ENCODE results near the gene NSF. TPM values are rescaled to one million over a fixed set of nuclear protein-coding genes. Genes with fewer than 3 reads are reported as not detected.

NSF gene
- polyA plus RNA-seq, 1 experiment: 86.2 TPM

GRCh38 chr17:46780003-46780373 is 189.5 kb downstream of the NSF start:
- TF ChIP-seq CTCF (IDR thresholded peaks at IDR 0.05; ENCODE audit: low read depth, low read length): no peak
- ChIA-PET POLR2A (no interaction called here), CTCF (no interaction called here)
- Histone ChIP-seq H3K27me3 (ENCODE audit: control insufficient read depth, insufficient read depth, low read length) (peaks cover 13% of the 10 kb centered on the region), H3K9me3 (ENCODE audit: control insufficient read depth, insufficient read depth, low read length) (no peaks in the 10 kb centered on the region), H3K4me3 (ENCODE audit: low read depth, low read length) (no peak overlapping the region), H3K27ac (ENCODE audit: low read depth, low read length) (no peak overlapping the region)
- no peak for DNase-seq (ENCODE audit: low read depth, low spot score)

- CTCF ChIA-PET: no interaction called here
- peak; percentile 60 for TF ChIP-seq CTCF (IDR thresholded peaks at IDR 0.05; ENCODE audit: low read depth, low read length)
- Histone ChIP-seq H3K27me3 (ENCODE audit: control insufficient read depth, insufficient read depth, low read length) (peaks cover 15% of the 10 kb centered on the region), H3K9me3 (ENCODE audit: control insufficient read depth, insufficient read depth, low read length) (no peaks in the 10 kb centered on the region), H3K27ac (ENCODE audit: low read depth, low read length) (no peak overlapping the region), H3K4me3 (ENCODE audit: low read depth, low read length) (no peak overlapping the region)
- POLR2A ChIA-PET: no interaction called here
- DNase-seq (ENCODE audit: low read depth, low spot score): no peak
Observed at GRCh38 chr17:46782250-46782953, 191.9 kb downstream of the NSF start.

GRCh38 chr17:46783031-46783593 is 192.6 kb downstream of the NSF start:
- no peak for TF ChIP-seq CTCF (IDR thresholded peaks at IDR 0.05; ENCODE audit: low read depth, low read length)
- no peak for DNase-seq (ENCODE audit: low read depth, low spot score)
- Histone ChIP-seq H3K27me3 (ENCODE audit: control insufficient read depth, insufficient read depth, low read length) (peaks cover 12% of the 10 kb centered on the region), H3K9me3 (ENCODE audit: control insufficient read depth, insufficient read depth, low read length) (no peaks in the 10 kb centered on the region), H3K4me3 (ENCODE audit: low read depth, low read length) (no peak overlapping the region), H3K27ac (ENCODE audit: low read depth, low read length) (no peak overlapping the region)
- ChIA-PET POLR2A (interaction anchor here (0.6 kb wide), 1 partner anchor 452 kb away, joined by 3 read pairs; no protein-coding TSS in a partner anchor), CTCF (no interaction called here)

GRCh38 chr17:46785696-46786095 is 195.2 kb downstream of the NSF start:
- no peak overlapping the region for H3K27ac ChIP-seq (ENCODE audit: low read depth, low read length)
- no peak overlapping the region for H3K4me3 ChIP-seq (ENCODE audit: low read depth, low read length)
- H3K9me3 ChIP-seq (ENCODE audit: control insufficient read depth, insufficient read depth, low read length): peaks cover 11% of the 10 kb centered on the region
- POLR2A ChIA-PET: no interaction called here
- H3K27me3 ChIP-seq (ENCODE audit: control insufficient read depth, insufficient read depth, low read length): peaks cover 26% of the 10 kb centered on the region
- DNase-seq (ENCODE audit: low read depth, low spot score): no peak
- TF ChIP-seq CTCF (IDR thresholded peaks at IDR 0.05; ENCODE audit: low read depth, low read length): no peak
- CTCF ChIA-PET: interaction anchor here (0.7 kb wide), 1 partner anchor 8 kb away, joined by 3 read pairs; no protein-coding TSS in a partner anchor

- TF ChIP-seq CTCF (IDR thresholded peaks at IDR 0.05; ENCODE audit: low read depth, low read length): no peak
- Histone ChIP-seq H3K9me3 (ENCODE audit: control insufficient read depth, insufficient read depth, low read length) (peaks cover 11% of the 10 kb centered on the region), H3K27me3 (ENCODE audit: control insufficient read depth, insufficient read depth, low read length) (peaks cover 31% of the 10 kb centered on the region), H3K4me3 (ENCODE audit: low read depth, low read length) (no peak overlapping the region), H3K27ac (ENCODE audit: low read depth, low read length) (no peak overlapping the region)
- no peak for DNase-seq (ENCODE audit: low read depth, low spot score)
- CTCF ChIA-PET: no interaction called here
- POLR2A ChIA-PET: no interaction called here
Observed at GRCh38 chr17:46787478-46787877, 197.0 kb downstream of the NSF start.

Data from AG04450 (cell line).